Measurements from ENCODE around the gene SEMA4B. TPM values are rescaled to one million over a fixed set of nuclear protein-coding genes. Genes with fewer than 3 reads are reported as not detected.
A peak's percentile ranks its signal among the peaks of the same experiment; 100 is the strongest.

SEMA4B gene
- total and polyA plus RNA-seq, 9 of the 15 experiments (the other 6 are each of a cell fraction or from before 2014, with no cell fraction given): 1.3 to 33.6 (median 11.0) TPM

- TF ChIP-seq CHD7 (IDR thresholded peaks at IDR 0.05; ENCODE audit: low read depth, low read length): no peak
- no peak for TF ChIP-seq GABPA (tag; conservative IDR thresholded peaks at IDR 0.05; ENCODE audit: low read depth)
- TF ChIP-seq POLR2A (conservative IDR thresholded peaks at IDR 0.05): peak; percentile 71
- no peak for TF ChIP-seq ELK3 (CRISPR knock-in tag; IDR thresholded peaks at IDR 0.05)
- TF ChIP-seq FOXP4 (CRISPR knock-in tag; IDR thresholded peaks at IDR 0.05; ENCODE audit: borderline replicate concordance): no peak
- TF ChIP-seq KDM1A (IDR thresholded peaks at IDR 0.05): peak; percentile 37 to 42; a peak in 1 of 4 replicates
- no peak for TF ChIP-seq CREB1 (IDR thresholded peaks at IDR 0.05)
- peak; percentile 63 for TF ChIP-seq CREB1 (CRISPR knock-in tag; IDR thresholded peaks at IDR 0.05)
- peak; percentile 78 for TF ChIP-seq JUND (IDR thresholded peaks at IDR 0.05; ENCODE audit: borderline replicate concordance, low read depth, low read length)
- TF ChIP-seq JUND (tag; IDR thresholded peaks at IDR 0.05; ENCODE audit: borderline replicate concordance, low read depth, low read length): peak; percentile 56; the same call in 1 of the 3 replicates
- TF ChIP-seq MYC (IDR thresholded peaks at IDR 0.05; ENCODE audit: low read depth, low read length): 0 out of 2 replicates have a peak, but pooled peaks have one; percentile 13
- peak; percentile 58; the same call in 1 of the 2 replicates for TF ChIP-seq MYC (CRISPR knock-in tag; IDR thresholded peaks at IDR 0.05; ENCODE audit: borderline replicate concordance, low read depth)
Observed at GRCh38 chr15:90234096-90234988, 33.2 kb downstream of the SEMA4B start, which contains the start of gene GDPGP1 (continued).
